Heart left ventricle (tissue), 16 donors: ENCODE data around the gene ZCCHC8. TPM values are rescaled to one million over a fixed set of nuclear protein-coding genes. Genes with fewer than 3 reads are reported as not detected.
A peak's percentile ranks its signal among the peaks of the same experiment; 100 is the strongest.
"Not testable (repeated sequence)": the region's sequence is repeated elsewhere in the genome, so short reads cannot be mapped to it uniquely, and the experiment has no call there.

Experiments used
- ATAC-seq, 4 donors: fragments of 200-7000 bp; cut with Tn5 transposase; one replicate each; pipeline ENCODE4 v1.9.1; 2020 to 2022; ENCODE audit warnings: moderate library complexity in 4 of 4, mild to moderate bottlenecking in 3 of 4, moderate number of reproducible peaks in 1 of 4
- DNase-seq, 5 donors: peaks; one replicate each; pipeline ENCODE4 v3.0.0-alpha.2; 2020
- H3K27ac ChIP-seq, 12 donors: fragments of 200-600 bp; sonication (generic) in 4 of 12; one replicate each; pipeline versions ENCODE4 v1.5.0 to v1.8.0; 2016 to 2022; ENCODE audit warnings: mild to moderate bottlenecking in 2 of 12
- H3K27me3 ChIP-seq, 9 donors: fragments of 200-600 bp; sonication (generic) in 2 of 9; one replicate each; pipeline versions ENCODE4 v1.5.1 to v1.8.0; 2016 to 2022; ENCODE audit warnings: mild to moderate bottlenecking in 3 of 9
- H3K36me3 ChIP-seq, 9 donors: fragments of 200-600 bp; sonication (generic) in 2 of 9; one replicate each; pipeline versions ENCODE4 v1.5.0 to v1.8.0; 2018 to 2022; ENCODE audit warnings: mild to moderate bottlenecking in 2 of 9
- H3K4me1 ChIP-seq, 12 donors: fragments of 200-600 bp; sonication (generic) in 4 of 12; one replicate each; pipeline versions ENCODE4 v1.5.0 to v1.8.0; 2016 to 2022; ENCODE audit warnings: mild to moderate bottlenecking in 3 of 12
- H3K4me3 ChIP-seq, 12 donors: fragments of 200-600 bp; sonication (generic) in 4 of 12; one replicate each; pipeline versions ENCODE4 v1.5.0 to v1.8.0; 2017 to 2022; ENCODE audit warnings: mild to moderate bottlenecking in 9 of 12, moderate library complexity in 4 of 12
- H3K9me3 ChIP-seq, 12 donors: fragments of 200-600 bp; sonication (generic) in 4 of 12; one replicate each; pipeline versions ENCODE4 v1.5.0 to v1.8.0; 2016 to 2022; ENCODE audit warnings: mild to moderate bottlenecking in 1 of 12
- POLR2A ChIP-seq, 2 donors: fragments of 450-650 bp; IDR thresholded peaks; one replicate each; pipeline ENCODE4 v1.6.1; 2017; ENCODE audit warnings: antibody characterized with exemption in 2 of 2, mild to moderate bottlenecking in 2 of 2, moderate library complexity in 2 of 2
- WGBS, 4 donors: extraction: QIAGEN DNeasy Blood & Tissue Kit in 2 of 4; methylation state at CpG; one replicate each; pipeline versions ENCODE4 v1.1.5 to v1.1.7; 2013 to 2018; 5-methylcytosine and 5-hydroxymethylcytosine counted together
- intact Hi-C, 10 donors: fragments of 100-400 bp; cut with DNase I; formaldehyde crosslinking; loops; one replicate each; pipeline versions ENCODE4 v1.11.1 to v1.14.2; 2022
- polyA plus RNA-seq, 2 donors: library from polyadenylated mRNA; stranded (reverse); fragments of 200-250 nt; gene quantifications; one replicate each; pipeline ENCODE4 v1.2.3, GENCODE V29; 2013
- total RNA-seq, 9 donors: library from RNA; depleted of rRNA in 2 of 9; stranded (reverse); fragments of >200 nt in 2 of 9; fragmentation: NEBNext Ultra II Directional in 3 of 9; extraction: Animal tissue kit (Norgen Biotek cat#: 25700) in 3 of 9; gene quantifications; one replicate each; pipeline versions ENCODE4 v1.1.0 to v1.2.4, GENCODE V29; 2016 to 2023
- TF ChIP-seq, protein P1 (sequence below), 12 donors: fragments of 200-600 bp; sonication (generic) in 4 of 12; IDR thresholded peaks; one replicate each; pipeline versions ENCODE4 v1.5.0 to v1.8.0; 2018 to 2022; ENCODE audit warnings: antibody characterized with exemption in 12 of 12, mild to moderate bottlenecking in 5 of 12
- donor health status: ischemic (EF 13 %, LVEDD 7.1; RV severe dilation, severe dysfunction).
- donor health status: healthy with polysubstance abuse.
- donor health status: DM: no; HTN: yes; CAD: no.
- donor health status: DM: no; HTN: no; CAD: no.
- donor health status: ischemic (EF 25% LVEDD 6.9; RV normal size, moderate dysfunction).
- donor health status: ischemic (EF 25% LVEDD 5.7; RV mildly dilated, moderate dysfunction).
- donor health status: healthy.
- donor health status: DM: yes; HTN: yes; CAD: no.
- donor health status: ischemic (EF 35%, LVEDD 5.7; RV mildly dilated, moderate dysfunction).
- donor health status: nonischemic (EF 11% LVEDD 7.7; RV severe dilation, severe dysfunction).
- donor health status: DM: yes; HTN: yes; CAD: no.
- donor health status: PGD.
- donor health status: ischemic (EF 29% LVEDD 5.4; RV normal size, mild dysfunction).
- donor health status: nonischemic (EF 23%, LVEDD 6.1; RV moderate dilation, normal function).

Gene ZCCHC8
- total and polyA plus RNA-seq, 11 donors = 6.4 to 14.3 (median 8.0) TPM

DNA sequence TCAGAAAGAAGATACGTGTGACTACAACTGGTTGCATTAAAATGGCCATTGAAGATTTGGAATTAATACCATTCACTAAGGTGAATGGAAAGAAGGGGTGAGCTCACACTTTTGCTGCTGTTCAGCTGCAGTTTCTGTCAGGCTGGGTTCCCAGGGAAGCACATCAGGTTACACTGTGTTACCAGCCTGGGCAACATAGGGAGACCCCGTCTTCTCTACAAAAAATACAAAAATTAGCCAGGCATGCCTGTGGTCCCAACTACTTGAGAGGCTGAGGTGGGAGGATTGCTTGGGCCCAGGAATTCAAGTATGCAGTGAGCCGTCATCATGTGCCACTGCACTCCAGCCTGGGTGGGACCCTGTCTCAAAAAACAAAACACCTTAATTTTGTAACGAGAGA, 12.9 kb upstream of the ZCCHC8 start:
- Histone ChIP-seq H3K4me3 (no peak overlapping the region), H3K27me3 (no peaks in the 10 kb centered on the region), H3K9me3 (no peaks in the 10 kb centered on the region), H3K27ac (no peak overlapping the region), H3K4me1 (peaks cover 0 to 4% (median 0%) of the 10 kb centered on the region in 12 donors), H3K36me3 (peaks cover 8 to 100% (median 100%) of the 10 kb centered on the region in 9 donors)
- TF ChIP-seq, protein P1, sequence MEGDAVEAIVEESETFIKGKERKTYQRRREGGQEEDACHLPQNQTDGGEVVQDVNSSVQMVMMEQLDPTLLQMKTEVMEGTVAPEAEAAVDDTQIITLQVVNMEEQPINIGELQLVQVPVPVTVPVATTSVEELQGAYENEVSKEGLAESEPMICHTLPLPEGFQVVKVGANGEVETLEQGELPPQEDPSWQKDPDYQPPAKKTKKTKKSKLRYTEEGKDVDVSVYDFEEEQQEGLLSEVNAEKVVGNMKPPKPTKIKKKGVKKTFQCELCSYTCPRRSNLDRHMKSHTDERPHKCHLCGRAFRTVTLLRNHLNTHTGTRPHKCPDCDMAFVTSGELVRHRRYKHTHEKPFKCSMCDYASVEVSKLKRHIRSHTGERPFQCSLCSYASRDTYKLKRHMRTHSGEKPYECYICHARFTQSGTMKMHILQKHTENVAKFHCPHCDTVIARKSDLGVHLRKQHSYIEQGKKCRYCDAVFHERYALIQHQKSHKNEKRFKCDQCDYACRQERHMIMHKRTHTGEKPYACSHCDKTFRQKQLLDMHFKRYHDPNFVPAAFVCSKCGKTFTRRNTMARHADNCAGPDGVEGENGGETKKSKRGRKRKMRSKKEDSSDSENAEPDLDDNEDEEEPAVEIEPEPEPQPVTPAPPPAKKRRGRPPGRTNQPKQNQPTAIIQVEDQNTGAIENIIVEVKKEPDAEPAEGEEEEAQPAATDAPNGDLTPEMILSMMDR (IDR thresholded peaks at IDR 0.05) = no peak
- TF ChIP-seq POLR2A (IDR thresholded peaks at IDR 0.05) = no peak
- 88 to 93% (median 92%) methylated on average over 4 of the region's 4 CpGs for WGBS, 4 donors
- intact Hi-C loops = no loop called here
- no peak for DNase-seq
- no peak for ATAC-seq

DNA sequence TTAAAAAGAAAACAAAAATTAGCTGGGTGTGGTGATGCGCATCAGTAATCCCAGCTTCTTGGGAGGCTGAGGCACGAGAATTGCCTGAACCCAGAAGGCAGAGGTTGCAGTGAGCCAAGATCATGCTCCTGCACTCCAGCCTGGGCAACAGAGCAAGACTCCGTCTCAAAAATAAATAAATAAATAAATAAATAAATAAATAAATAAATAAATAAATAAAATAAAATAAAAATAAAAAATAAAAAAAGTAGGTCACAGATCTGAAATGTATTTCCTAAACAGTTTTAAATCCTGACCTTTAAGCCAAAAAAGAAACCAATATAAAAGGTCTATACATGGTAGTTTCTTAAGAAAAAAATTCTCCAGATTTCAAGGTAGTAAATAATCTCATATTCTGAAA, 12.3 kb upstream of the ZCCHC8 start:
- H3K27ac ChIP-seq, ATAC-seq, H3K4me3 ChIP-seq, H3K9me3 ChIP-seq, DNase-seq, intact Hi-C loops, H3K27me3 ChIP-seq, H3K4me1 ChIP-seq: not testable (repeated sequence)
- H3K36me3 ChIP-seq = peaks cover 8 to 100% (median 100%) of the 10 kb centered on the region in 9 donors
- 86 to 97% (median 90%) methylated on average over 3 of the region's 3 CpGs for whole genome bisulfite sequencing, 4 donors

DNA sequence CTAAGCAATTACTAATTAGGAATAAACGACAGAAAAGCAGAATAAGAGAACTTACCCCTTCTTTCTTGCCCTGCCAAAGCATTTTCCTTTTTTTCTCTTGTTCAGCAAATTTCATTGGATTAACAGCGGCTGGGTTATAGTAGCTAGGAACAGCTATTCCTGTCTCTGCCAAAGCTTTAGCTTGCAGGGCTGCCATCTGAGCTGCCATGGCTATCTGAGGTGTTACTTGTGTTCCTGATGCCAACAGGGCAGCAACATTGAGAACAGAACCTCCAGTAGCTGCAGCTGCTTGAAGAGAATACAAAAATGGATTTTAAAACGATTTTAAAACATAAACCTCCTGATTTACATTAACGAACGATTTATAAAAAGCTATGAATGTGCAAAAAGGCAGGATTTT, 7.4 kb upstream of the ZCCHC8 start:
- Histone ChIP-seq H3K9me3 (no peaks in the 10 kb centered on the region), H3K36me3 (peaks cover 0 to 100% (median 100%) of the 10 kb centered on the region in 9 donors), H3K27me3 (no peaks in the 10 kb centered on the region), H3K4me1 (peaks cover 0 to 8% (median 0%) of the 10 kb centered on the region in 12 donors), H3K4me3 (no peak overlapping the region), H3K27ac (no peak overlapping the region)
- peak in 3 of 4 donors; percentile 56 to 84 (median 74) for ATAC-seq
- no peak for DNase-seq
- TF ChIP-seq, protein P1 (IDR thresholded peaks at IDR 0.05) = no peak
- TF ChIP-seq POLR2A (IDR thresholded peaks at IDR 0.05) = no peak
- WGBS, 4 donors = 76 to 91% (median 79%) methylated on average over 5 of the region's 5 CpGs
- intact Hi-C loops = no loop called here

DNA sequence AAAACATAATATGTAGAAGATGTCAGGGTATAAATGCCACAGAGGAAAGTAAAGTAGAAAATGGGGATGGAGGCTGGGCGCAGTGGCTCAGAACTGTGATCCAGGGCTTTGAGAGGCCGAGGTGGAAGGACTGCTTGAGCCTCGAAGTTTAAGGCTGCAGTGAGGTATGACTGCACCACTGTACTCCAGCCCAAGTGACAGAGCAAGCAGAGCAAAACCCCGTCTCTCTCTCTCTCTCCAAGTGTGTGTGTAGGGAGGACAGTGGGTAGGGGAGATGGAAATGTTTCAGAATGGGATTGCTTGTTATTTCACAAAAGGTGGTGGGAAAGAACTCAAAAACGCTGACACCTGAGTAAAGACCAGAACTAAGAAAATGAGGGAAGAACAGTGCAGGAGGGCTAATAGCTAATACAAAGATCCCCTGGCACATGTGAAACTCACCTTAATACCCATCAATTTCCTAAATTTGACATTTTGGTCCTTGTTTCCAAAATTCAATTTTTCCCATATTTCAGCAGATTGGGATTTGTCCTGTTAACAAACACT, 5.7 kb upstream of the ZCCHC8 start:
- Histone ChIP-seq H3K36me3 (peaks cover 0 to 95% (median 89%) of the 10 kb centered on the region in 9 donors), H3K4me3 (no peak overlapping the region), H3K4me1 (peaks cover 0 to 10% (median 2%) of the 10 kb centered on the region in 12 donors), H3K27ac (no peak overlapping the region), H3K27me3 (no peaks in the 10 kb centered on the region), H3K9me3 (no peaks in the 10 kb centered on the region)
- 75 to 92% (median 92%) methylated on average over 5 of the region's 5 CpGs for WGBS, 4 donors
- no peak for TF ChIP-seq POLR2A (IDR thresholded peaks at IDR 0.05)
- TF ChIP-seq, protein P1 (IDR thresholded peaks at IDR 0.05) = no peak
- ATAC-seq (no peak), DNase-seq (no peak)
- intact Hi-C loops = no loop called here
